ENCODE results near the gene CRNKL1.

- TF ChIP-seq CTCF (IDR thresholded peaks at IDR 0.05; ENCODE audit: insufficient read depth, low read length, poor library complexity, severe bottlenecking) (no peak), EZH2phosphoT487 (conservative IDR thresholded peaks at IDR 0.05; ENCODE audit: low read length) (no peak)
Observed at GRCh38 chr20:20037960-20038359, 14.3 kb downstream of the CRNKL1 start.
